ENCODE data around the gene PMS1. TPM values are rescaled to one million over a fixed set of nuclear protein-coding genes. Genes with fewer than 3 reads are reported as not detected.

PMS1 gene
- total and polyA plus RNA-seq, 2 experiments from 2014 or later: 53.7 to 64.1 TPM

DNA sequence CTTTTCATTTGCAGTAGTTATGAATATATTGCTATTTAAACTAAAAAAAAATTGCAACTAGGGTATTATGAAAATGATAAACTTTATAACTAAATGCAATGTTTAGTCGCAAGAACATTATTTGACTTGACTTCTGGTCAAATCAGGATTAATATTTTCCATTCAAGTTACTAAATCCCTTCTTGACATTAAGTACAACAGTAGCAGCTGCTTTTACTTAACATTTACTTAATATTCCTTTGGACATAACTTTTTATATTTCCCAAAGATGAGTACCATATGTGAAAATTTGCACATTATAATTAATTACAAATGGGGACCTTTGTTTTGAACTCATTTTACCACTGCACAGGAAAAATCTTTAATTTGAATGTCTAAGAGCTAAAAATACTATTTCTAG, 74.0 kb downstream of the PMS1 start:
- Mint-ChIP-seq H3K36me3 (ENCODE audit: low read depth) (peaks cover 23% of the 10 kb centered on the region; the same call in 2 of the 3 replicates), H3K27me3 (ENCODE audit: insufficient read depth, low read depth, poor library complexity) (peaks cover 3% of the 10 kb centered on the region), H3K9me3 (no peaks in the 10 kb centered on the region), H3K4me1 (no peaks in the 10 kb centered on the region; the same call in 2 of the 3 replicates), H3K27ac (no peak overlapping the region), H3K4me3 (no peak overlapping the region)
- H3K4me1 ChIP-seq (ENCODE audit: insufficient read depth): no peaks in the 10 kb centered on the region
- H3K9me2 ChIP-seq (ENCODE audit: insufficient read depth): no peaks in the 10 kb centered on the region
- H3F3A ChIP-seq (replicated peaks; ENCODE audit: low read depth): no peaks in the 10 kb centered on the region
- H3K27me3 ChIP-seq (ENCODE audit: insufficient read depth): no peaks in the 10 kb centered on the region
- H3K4me3 ChIP-seq: no peak overlapping the region
- TF ChIP-seq ZNF462 (CRISPR knock-in tag; IDR thresholded peaks at IDR 0.05) (no peak), ZNF114 (CRISPR knock-in tag; IDR thresholded peaks at IDR 0.05) (no peak), CREB1 (CRISPR knock-in tag; IDR thresholded peaks at IDR 0.05; ENCODE audit: low read depth) (no peak), STAT1 (IDR thresholded peaks at IDR 0.05; ENCODE audit: unreplicated experiment) (no peak), EZH2phosphoT487 (IDR thresholded peaks at IDR 0.05; ENCODE audit: unreplicated experiment) (no peak)
- H3K4me2 ChIP-seq: no peak overlapping the region
- no peaks in the 10 kb centered on the region for H3K36me3 ChIP-seq (ENCODE audit: insufficient read depth)
- no peaks in the 10 kb centered on the region for H4K20me1 ChIP-seq (replicated peaks; ENCODE audit: insufficient read depth)
- no peak overlapping the region for H2AFZ ChIP-seq
- H3K27ac ChIP-seq (ENCODE audit: low read depth): no peak overlapping the region
- DNase-seq (ENCODE audit: low spot score) (no peak), ATAC-seq (no peak)
- H3K79me2 ChIP-seq (replicated peaks; ENCODE audit: insufficient read depth): no peaks in the 10 kb centered on the region

DNA sequence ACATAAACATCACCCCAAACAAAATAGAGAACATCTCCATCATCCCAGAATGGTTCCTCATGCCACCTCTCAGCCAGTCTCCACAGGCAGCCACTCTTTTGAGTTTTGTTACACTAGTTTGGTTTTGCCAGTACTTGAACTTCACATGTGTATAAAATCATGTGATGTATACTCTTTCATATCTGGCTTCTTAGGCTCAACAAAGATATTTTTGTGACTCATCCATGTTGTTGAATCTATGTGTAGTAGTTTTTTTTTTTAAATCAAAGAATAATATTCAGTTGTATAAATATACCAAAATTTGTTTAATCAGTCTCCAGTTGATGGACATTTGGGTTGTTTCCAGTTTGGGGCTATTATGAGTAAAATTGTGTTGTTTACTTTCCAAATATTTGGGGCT, 75.9 kb downstream of the PMS1 start:
- no peaks in the 10 kb centered on the region for H3K9me3 Mint-ChIP-seq
- no peak overlapping the region for H3K4me3 Mint-ChIP-seq

More for the DNA sequence above, 75.9 kb downstream of the PMS1 start:
- peaks cover 3% of the 10 kb centered on the region for H3K27me3 Mint-ChIP-seq (ENCODE audit: insufficient read depth, low read depth, poor library complexity)
- no peaks in the 10 kb centered on the region; the same call in 2 of the 3 replicates for H3K4me1 Mint-ChIP-seq
- no peaks in the 10 kb centered on the region for H4K20me1 ChIP-seq (replicated peaks; ENCODE audit: insufficient read depth)
- H3K27me3 ChIP-seq (ENCODE audit: insufficient read depth): no peaks in the 10 kb centered on the region
- H3K36me3 Mint-ChIP-seq (ENCODE audit: low read depth): peaks cover 17% of the 10 kb centered on the region; the same call in 2 of the 3 replicates
- TF ChIP-seq NANOG (IDR thresholded peaks at IDR 0.05; ENCODE audit: borderline replicate concordance) (no peak), ZNF114 (CRISPR knock-in tag; IDR thresholded peaks at IDR 0.05) (no peak), REST (IDR thresholded peaks at IDR 0.05; ENCODE audit: unreplicated experiment) (no peak), EZH2phosphoT487 (IDR thresholded peaks at IDR 0.05; ENCODE audit: unreplicated experiment) (no peak), POLR2AphosphoS5 (IDR thresholded peaks at IDR 0.05; ENCODE audit: low read depth) (no peak)
- TF ChIP-seq, protein P1, sequence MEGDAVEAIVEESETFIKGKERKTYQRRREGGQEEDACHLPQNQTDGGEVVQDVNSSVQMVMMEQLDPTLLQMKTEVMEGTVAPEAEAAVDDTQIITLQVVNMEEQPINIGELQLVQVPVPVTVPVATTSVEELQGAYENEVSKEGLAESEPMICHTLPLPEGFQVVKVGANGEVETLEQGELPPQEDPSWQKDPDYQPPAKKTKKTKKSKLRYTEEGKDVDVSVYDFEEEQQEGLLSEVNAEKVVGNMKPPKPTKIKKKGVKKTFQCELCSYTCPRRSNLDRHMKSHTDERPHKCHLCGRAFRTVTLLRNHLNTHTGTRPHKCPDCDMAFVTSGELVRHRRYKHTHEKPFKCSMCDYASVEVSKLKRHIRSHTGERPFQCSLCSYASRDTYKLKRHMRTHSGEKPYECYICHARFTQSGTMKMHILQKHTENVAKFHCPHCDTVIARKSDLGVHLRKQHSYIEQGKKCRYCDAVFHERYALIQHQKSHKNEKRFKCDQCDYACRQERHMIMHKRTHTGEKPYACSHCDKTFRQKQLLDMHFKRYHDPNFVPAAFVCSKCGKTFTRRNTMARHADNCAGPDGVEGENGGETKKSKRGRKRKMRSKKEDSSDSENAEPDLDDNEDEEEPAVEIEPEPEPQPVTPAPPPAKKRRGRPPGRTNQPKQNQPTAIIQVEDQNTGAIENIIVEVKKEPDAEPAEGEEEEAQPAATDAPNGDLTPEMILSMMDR (conservative IDR thresholded peaks at IDR 0.05; ENCODE audit: low read depth in 2 of 2): no peak
- no peak overlapping the region for H3K27ac Mint-ChIP-seq
- ATAC-seq: no peak
- no peak overlapping the region for H3K4me3 ChIP-seq
- no peaks in the 10 kb centered on the region for H3K4me1 ChIP-seq (ENCODE audit: insufficient read depth)
- H3K27ac ChIP-seq (ENCODE audit: low read depth): no peak overlapping the region
- no peaks in the 10 kb centered on the region for H3K9me2 ChIP-seq (ENCODE audit: insufficient read depth)
- no peak for DNase-seq (ENCODE audit: low spot score)
- H3K36me3 ChIP-seq (ENCODE audit: insufficient read depth): peaks cover 5% of the 10 kb centered on the region
- H3F3A ChIP-seq (replicated peaks; ENCODE audit: low read depth): no peaks in the 10 kb centered on the region
- no peak overlapping the region for H2AFZ ChIP-seq
- H3K79me2 ChIP-seq (replicated peaks; ENCODE audit: insufficient read depth): no peaks in the 10 kb centered on the region
- H3K4me2 ChIP-seq: no peak overlapping the region
